GM12864 (cell line): ENCODE measurements around the gene BTBD16.

Experiments used
- DNase-seq: peaks from one replicate; pipeline ENCODE4 v3.0.0-alpha.2; 2011; ENCODE audit warnings: low read depth
- H3K4me3 ChIP-seq: 2 replicates; pipeline ENCODE4 v1.5.1; 2011; ENCODE audit warnings: mild to moderate bottlenecking, low read depth, low read length, control low read depth
- TF ChIP-seq, protein P1 (sequence below): IDR thresholded peaks from 2 replicates; pipeline ENCODE4 v1.5.1; 2011; ENCODE audit warnings: low read depth, mild to moderate bottlenecking, moderate library complexity, low read length, control low read depth, inconsistent platforms; ENCODE audit errors: missing control alignments

Gene BTBD16

DNA sequence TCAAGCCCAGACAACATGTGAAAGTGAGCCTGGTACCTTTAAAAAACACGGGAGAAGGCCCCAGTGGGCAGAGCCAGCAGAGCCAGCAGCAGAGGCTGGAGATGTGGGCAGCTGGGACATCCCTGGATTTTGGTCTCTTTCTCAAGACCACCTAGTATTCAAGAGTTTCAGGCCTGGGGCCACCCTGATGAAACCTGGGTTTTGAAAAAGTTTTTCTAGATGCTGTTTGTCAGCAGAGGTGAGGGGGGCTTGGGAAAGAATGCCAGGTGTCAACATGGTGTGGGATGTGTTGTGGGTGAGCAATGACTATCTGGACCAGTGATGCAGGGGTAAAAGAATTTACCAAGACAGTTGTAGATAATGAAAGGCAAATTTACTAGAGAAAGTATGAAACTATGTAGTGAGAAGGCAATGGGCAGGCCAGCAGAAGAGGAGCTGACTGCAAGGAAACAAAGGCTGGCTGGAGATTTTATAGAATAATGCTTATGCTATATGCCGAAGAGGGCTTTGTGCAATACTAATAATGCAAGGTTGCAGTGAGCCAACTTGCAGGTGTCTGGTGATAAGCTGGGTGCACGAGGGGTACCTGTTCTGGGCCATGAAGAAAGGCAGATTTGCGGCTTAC, 75.3 kb downstream of the BTBD16 start:
- no peak overlapping the region for H3K4me3 ChIP-seq
- TF ChIP-seq, protein P1, sequence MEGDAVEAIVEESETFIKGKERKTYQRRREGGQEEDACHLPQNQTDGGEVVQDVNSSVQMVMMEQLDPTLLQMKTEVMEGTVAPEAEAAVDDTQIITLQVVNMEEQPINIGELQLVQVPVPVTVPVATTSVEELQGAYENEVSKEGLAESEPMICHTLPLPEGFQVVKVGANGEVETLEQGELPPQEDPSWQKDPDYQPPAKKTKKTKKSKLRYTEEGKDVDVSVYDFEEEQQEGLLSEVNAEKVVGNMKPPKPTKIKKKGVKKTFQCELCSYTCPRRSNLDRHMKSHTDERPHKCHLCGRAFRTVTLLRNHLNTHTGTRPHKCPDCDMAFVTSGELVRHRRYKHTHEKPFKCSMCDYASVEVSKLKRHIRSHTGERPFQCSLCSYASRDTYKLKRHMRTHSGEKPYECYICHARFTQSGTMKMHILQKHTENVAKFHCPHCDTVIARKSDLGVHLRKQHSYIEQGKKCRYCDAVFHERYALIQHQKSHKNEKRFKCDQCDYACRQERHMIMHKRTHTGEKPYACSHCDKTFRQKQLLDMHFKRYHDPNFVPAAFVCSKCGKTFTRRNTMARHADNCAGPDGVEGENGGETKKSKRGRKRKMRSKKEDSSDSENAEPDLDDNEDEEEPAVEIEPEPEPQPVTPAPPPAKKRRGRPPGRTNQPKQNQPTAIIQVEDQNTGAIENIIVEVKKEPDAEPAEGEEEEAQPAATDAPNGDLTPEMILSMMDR, result no peak
- DNase-seq, result no peak

DNA sequence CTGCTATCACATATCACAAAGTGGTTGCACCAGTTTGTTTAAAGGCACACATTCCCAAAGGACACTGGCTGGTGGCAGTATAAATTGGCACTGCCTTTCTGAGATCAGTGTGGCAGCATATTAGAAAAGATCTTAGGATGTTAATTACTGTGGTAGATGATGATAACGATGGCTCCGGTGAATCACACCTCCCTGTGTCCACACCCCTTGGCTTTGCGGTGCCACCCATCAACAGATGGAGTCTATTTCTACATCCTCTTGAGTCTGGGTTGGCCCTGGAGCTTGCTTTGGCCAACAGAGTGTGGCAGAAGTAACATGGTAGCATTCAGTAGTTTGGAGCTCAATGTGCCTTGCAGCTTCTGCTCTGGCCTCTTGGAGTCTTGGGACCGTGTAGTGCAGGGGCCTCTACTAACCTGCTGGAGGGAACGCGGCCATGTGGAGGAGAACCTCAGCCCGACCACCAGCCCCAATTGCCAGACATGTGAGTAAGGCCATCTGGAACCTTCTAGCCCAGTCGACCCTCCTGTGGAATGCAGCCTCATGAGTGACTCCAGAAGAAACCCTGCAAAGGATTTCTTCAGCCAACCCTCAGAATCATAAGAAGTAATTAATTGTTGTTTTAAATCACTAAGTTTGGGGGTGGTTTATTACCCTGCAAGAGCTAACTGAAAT, 76.2 kb downstream of the BTBD16 start:
- no peak overlapping the region for H3K4me3 ChIP-seq
- TF ChIP-seq, protein P1, result no peak
- no peak for DNase-seq

DNA sequence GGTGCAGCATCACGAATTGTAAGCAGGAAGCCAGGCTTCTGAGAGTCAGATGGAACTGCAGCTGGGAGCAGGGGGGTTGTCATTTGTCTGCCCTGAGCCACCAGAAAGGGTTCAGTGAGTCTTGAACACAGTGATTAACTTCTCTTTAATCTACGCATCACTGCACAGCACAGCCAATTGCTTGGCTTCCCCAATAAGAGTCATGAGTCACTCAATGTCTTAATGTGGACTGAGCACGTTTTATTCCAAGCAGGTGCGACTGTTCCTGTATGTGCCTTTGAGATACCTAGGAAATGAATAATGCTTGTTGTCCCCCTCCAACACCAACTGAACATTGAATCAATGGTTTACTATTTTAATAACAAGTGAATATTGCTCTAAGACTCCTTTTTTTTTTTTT, 77.4 kb downstream of the BTBD16 start:
- TF ChIP-seq, protein P1, result no peak
- DNase-seq, result no peak
- no peak overlapping the region for H3K4me3 ChIP-seq

DNA sequence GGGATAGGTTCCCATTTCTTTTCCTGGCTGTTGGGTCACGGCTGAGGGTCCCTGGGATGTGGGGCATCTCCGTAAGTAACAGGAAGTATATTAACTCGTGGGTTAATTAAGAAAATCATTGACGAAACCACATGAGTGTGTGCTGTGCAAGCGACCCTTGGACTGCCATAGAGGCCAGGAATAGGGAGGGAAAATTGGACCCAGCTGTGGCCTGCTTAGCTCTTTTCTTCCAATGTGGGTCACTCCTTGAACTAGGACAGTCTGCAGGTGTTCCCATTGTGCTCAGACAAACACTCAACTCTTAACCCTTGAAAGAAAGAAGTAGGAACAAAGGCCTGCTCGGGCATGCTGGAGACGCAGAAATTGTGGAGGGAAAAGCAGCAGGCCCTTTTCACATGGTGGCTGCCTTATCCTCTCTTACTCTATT, 77.9 kb downstream of the BTBD16 start:
- DNase-seq, result no peak
- TF ChIP-seq, protein P1, result no peak
- no peak overlapping the region for H3K4me3 ChIP-seq

DNA sequence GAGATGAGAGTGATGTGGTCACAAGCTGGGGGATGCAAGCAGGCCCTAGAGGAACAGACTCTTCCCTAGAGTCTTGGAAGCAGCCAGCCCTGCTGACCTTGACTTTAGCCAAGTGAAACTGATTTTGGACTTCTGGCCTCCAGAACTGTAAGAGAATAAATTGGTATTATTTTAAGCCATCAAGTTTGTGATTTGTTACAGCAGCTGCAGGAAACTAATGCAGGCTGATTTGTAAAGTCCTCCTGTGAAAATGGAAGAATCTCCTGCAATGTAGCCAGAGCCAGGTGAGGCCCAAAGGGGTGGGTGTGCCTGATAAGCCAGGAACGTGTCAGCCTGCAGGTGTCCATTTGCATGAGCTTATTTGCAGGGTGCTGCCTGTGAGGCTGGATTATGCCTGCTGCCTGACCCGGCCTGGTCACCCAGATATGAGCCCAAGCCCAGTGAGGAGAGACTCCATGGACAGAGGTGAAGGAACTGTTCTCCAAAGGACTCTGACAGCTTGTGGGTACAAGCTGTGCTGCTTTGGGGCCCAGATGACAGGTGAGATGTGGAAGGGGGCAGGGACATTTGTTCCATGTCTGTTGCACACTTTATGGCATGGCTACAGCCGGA, 78.8 kb downstream of the BTBD16 start:
- no peak for DNase-seq
- no peak overlapping the region for H3K4me3 ChIP-seq
- TF ChIP-seq, protein P1, result no peak

DNA sequence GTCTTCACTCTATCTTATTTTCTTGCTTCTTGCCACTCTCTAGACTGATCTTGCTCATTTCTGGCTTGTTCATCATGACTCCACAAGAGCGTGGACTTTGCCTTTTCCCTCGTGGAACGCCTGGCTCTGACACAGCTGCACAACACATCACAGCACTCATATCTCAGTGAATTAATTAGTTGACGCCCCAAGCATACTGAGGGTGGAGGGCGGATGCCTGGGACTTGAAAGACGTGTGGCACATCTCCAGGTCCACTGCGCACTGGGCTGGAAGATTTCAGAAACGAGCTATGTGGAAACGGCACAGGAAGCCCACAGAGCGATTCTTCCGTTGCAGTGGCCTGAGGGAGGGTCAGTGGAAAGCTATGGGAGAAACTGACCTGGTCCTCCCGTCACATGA, 79.8 kb downstream of the BTBD16 start:
- DNase-seq, result no peak
- TF ChIP-seq, protein P1, result no peak
- no peak overlapping the region for H3K4me3 ChIP-seq
